ENCODE measurements around the gene TXNDC11.

Gene TXNDC11

DNA sequence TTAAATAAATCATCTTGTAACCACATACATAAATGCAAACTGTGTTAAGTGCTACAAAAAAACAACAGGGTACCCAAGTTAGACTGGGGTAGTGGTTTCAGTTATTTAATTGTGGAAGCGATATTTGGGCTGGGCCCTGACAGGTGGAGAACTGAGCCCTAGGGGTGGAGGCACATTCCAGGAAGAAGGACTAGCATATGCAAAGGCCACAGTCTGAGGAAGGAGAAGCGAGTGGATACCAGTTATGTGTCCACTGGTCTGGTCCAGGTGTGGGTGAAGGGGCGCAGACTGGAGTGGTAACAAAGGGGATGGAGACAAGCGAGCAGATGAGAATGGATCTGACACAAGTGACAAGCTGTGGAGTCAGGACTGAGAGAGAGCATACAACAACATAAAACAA is 22.9 kb downstream of the TXNDC11 start:
- no peak for DNase-seq

DNA sequence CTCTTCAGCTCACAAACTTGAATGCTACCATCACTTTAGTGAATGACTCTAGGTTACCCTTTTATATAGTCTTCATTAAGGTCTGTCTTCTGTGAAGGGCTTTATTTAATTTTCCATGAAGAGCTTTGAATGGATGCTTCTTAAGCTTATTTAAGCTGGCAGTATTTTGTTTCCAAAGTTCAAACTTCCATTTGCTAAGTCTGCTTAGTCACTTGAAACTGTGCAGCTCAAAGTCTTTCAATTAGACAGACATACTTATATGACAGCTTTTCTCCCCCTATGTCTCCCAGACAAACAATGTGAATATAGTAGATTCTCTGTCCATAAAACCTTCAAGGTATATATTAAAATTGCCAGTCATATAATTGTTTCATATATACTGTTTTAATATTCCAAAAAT is 23.5 kb downstream of the TXNDC11 start:
- no peak for DNase-seq

DNA sequence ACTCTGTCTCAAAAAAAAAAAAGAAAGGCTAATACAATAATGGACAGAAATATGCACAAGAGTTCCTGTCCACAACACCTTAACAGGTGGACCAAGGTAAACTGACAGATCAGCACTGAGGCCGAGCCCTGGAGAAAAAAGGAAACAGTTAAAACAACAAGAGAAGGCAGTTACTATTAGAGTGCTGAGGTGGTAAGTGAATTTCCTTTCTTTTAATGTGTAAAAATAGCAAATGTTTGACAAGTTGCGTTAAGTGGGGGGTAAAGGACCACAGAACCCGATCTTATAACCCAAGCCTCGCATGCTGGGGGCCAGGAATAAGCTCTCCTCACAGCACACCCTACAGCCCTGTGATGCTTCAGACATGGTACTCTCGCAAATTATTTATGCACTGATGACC is 24.8 kb downstream of the TXNDC11 start:
- DNase-seq = no peak

DNA sequence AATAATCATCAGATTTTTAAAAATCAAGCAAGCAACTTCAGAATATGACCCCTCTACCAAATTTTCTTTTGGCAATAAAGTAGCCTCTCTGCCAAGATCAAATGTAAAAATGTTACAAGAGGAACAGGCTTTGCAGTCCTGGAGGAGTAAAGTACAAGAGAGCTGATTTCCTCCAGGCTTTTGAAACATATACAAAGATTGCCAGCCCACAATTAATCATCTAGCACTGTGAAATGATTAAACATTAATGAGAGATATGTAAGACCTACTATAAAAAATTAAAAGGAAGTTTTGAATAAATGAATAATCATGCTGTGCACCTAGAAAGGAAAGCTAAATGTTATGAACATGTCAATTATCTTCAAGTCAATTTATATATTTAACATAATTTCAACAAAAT is 26.3 kb downstream of the TXNDC11 start:
- DNase-seq = no peak

DNA sequence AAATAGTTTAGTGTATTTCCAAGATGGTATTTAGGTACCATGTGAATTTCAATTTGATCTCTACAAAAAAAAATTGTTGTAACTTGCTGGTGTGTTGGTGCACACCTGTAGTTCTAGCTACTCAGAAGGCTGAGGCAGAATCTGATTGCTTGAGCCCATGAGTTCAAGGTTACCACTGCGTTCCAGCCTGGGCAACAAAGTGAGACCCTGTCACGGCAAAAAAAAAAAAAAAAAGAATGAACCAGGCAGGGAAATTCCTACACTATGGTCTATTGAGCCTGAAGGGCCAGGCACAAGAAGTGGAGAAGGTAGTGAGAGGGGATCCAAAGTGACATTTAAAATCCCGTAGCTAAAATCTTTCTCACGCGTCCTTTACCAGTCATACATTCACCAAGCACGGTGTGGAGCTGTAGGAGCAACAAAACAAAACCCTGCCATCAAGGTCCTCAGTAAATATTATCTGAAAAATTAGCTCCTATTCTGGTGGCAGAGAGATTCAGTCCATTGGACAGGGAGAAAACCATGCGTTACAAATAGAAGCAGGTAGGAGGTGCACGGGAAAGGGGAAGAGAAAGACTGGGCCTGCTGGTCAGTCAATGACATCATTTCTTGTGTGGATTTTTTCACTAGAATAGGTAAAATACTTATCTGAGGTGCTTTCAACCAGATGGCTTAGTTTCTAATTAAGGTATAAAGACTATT is 27.3 kb downstream of the TXNDC11 start:
- no peak for DNase-seq

DNA sequence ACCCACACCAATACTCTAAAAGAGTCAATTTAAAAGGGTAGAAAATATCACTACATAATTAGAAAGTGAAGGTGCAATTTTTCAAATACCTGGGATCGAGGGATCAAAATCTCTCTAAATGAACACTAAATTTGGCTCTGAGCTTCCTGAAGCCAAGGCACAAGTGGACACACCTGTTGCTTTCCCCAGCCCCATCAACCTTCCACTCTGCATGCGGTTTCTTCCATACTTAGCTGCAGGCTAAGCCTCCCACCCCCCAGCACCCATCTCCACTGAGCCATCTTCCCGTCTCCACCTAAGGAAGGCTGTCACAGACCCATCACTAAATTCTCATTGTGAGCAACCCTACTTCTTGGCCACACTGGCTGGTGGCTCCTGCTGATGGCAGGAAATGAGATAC is 30.5 kb downstream of the TXNDC11 start:
- no peak for DNase-seq

DNA sequence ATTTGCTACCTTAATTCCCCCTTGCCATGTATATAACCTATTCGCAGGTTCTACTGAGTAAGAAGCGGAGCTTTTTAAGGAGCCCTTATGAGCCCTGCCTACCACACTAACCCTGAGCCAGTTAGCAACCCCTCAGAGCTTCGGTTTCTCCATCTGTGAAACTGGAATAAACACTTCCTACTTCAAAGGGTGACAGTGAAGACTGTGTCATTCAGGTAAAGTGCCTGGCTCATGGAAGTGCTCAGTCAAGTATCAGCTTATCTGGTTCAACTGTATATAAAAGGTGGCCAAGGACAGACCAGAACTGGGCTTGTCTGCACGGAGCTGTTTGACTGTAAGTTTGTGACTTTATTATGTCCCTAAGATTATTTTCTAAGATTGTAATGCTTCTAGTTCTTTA is 31.0 kb downstream of the TXNDC11 start:
- no peak for DNase-seq

DNA sequence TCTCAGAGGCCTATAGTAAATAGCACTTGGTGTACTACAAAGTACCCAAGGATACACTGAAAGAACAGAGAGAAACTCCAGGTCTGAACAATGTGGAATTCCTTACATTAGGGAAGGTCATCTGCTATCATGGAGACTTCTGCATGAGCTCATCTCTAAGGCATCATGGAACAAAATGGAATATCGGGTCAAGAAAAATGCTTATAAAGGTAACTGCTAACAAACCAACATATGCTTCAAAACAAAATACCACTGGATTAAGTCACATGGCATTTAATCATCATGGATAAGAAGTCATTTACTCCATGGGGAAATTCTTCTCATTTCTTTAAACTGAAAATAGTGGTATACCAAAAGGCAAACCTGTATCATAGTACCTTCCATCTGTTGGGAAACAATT is 34.2 kb downstream of the TXNDC11 start:
- no peak for DNase-seq

DNA sequence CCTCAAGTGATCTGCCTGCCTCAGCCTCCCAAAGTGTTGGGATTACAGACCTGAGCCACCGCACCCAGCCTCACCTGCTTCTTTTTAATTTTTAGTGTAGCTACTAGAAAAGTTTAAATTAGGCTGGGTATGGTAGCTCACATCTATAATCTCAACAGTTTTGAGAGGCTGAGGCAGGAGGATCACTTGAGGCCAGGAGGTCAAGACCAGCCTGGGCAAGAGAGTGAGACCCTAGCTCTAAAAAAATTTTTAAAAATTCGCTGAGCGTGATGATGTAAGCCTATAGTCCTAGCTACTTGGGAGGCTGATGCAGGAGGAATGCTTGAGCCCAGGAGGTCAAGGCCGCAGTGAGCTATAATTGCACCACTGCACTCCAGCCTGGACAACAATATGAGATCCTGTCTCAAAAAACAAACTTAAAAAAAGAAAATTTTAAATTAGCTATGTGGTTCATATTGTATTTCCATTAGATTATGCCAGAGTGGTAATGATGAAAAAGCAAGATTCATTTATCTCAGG is 34.9 kb downstream of the TXNDC11 start:
- DNase-seq = no peak

DNA sequence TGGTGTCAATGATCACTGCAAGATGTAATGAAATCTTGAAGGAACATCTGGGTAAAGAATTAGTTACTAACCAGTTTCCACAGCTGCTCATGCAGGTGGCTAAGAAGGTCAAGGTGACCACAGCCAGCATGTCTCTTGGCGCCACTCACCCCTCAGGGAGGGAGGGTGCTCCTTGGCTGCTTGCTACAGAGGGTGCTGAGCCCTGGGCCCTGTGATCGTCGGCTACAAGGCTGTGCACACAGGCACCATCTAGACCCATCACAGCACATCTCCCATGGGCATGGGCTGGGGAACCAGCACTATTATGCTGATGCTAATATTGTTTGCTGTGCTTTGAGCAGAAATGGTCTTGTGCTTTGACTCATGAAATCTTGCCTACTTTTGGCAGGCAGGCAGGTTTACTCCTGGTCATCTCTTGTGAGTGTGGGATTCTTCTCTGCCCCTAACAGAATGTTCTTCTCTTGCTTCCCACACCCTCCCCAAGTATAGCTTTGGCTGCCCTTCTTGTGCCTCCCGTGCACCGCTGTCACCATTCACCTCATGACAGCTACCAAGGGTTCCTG is 36.4 kb downstream of the TXNDC11 start:
- DNase-seq = no peak

DNA sequence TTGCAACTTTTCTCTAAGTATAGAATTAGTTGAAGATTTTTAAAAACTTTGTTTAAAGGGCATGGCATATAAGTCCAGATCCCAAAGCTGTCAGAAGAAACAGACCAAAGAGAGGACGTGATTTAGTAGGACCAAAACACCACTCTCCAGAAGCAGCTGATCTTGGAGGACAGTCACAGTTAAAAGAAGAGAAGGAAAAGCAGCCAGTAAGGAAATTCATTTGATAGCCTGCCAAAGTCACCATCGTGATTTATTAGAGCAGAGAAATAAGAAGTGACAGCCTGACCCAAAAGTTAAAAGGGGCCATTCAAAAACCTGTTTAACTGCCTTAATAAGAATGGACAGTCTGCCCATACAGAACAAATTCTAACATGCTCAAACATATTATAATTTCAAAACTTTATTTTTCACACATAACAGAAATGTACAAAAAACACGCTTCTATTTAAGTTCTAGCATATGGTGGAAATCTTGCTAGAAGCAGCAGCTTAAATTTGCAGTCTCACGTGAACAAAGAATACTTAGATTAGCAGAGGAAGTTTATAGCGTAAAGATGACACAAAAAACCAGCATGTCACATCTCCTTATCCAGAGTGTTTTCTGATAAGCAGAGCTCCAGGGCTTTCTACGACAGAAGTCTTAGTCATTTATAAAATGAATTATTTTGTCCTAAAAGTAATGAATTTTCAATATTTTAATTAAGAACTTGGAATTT is 37.2 kb downstream of the TXNDC11 start:
- DNase-seq = no peak

DNA sequence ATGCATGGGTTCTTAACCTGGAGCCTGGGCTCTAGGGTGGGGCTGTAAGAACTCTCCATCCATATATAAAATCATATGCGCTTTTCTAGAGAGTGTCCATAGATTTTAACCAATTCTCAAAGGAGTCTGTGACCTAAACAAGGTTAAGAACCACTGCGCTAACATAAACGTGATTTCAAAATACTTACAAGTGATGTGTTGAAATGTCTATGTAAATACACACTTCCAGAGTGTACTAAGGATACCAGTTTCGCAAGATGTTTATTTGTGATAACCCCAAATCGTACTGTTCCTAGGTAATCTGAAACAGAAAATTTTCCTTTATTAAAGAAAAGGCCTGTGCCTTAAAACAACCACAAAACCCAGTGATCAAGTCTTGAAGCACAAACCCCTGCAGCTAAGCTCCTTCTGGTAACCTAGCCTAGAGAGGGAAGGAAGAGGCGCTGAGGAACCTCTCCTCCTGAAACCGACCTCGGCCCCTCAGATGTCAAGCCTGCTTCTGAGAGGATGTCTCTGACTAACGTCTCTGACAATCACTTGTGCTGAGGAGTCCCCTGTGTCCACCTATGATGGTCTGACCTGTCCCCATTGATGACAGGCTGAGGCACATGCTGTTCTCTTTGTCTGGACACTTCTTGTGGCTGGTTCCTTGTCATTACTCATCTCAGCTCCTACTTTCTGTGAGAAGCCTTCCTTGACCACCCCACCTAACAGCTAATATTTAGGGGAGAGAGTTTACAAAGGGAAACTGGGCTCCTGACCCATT is 42.2 kb downstream of the TXNDC11 start:
- DNase-seq = no peak

DNA sequence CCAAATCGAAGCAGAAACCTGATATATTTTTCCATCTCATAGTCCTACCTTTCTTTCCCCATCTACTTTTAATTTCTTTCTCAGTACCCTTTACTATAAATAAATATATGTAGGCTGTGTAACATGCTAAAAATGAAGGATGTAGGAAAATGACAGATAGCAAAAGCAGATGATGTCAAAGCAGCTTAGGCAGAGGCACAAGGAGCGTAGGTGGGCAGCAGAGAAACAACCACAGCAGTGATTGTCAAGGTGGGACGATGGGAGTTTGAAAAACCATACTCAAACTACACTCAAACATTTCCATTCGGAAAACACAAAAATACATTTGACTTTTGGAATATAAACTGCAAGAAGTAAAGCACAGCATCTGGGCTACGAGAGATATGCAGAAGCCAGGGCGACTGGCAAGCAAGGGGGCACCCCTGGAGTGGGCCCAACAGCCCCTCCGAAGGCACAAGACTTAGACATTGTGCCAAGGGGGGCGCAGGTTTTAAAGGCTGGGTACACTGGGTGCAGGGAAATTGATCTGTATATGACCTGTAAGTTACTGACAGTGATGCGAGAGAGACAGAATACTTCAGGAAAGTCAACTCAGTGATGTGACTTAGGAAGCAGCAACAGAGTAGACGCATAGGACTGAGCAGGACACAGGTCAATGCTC is 43.3 kb downstream of the TXNDC11 start:
- DNase-seq = no peak

DNA sequence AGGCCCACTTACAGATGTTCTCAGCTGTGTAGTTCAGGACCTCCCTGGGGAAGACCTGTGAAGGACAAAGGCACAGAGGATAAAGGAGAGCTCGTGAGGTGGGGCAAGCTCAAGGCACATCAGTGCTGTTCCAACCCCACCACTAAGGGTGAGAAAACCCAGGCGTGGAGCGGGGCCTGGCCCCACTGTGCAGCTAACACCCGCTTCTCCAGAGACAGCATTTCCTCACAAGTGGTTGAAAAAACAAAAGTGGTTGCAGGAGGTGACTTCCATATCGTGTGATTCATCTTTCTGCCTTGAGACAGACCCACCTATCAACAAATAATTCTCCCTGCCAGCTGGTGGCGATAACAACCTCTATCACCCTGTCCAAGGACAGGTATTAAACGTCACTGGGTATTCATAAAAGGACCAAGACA is 44.4 kb downstream of the TXNDC11 start:
- peak in 1 of 5 donors; percentile 33 for DNase-seq

DNA sequence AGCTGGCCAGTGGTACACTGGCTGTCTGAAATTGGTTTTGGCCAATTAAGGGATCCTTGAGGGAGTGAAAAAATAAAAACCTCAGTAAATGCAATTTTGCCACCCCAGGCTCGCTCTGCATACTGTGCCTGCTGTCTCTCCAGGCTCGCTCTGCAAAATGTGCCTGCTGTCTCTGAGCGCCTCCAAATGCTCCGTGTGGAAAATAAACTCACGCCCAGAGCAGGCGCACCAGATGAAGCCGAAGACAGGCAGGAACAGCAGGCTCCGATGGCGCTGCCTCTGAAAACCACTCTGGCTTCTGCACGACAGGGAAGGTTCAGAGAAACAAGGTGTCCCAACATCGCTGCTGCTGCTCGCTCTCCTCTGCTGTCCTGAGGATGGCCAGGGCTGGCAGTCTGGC is 45.3 kb downstream of the TXNDC11 start:
- DNase-seq = no peak

DNA sequence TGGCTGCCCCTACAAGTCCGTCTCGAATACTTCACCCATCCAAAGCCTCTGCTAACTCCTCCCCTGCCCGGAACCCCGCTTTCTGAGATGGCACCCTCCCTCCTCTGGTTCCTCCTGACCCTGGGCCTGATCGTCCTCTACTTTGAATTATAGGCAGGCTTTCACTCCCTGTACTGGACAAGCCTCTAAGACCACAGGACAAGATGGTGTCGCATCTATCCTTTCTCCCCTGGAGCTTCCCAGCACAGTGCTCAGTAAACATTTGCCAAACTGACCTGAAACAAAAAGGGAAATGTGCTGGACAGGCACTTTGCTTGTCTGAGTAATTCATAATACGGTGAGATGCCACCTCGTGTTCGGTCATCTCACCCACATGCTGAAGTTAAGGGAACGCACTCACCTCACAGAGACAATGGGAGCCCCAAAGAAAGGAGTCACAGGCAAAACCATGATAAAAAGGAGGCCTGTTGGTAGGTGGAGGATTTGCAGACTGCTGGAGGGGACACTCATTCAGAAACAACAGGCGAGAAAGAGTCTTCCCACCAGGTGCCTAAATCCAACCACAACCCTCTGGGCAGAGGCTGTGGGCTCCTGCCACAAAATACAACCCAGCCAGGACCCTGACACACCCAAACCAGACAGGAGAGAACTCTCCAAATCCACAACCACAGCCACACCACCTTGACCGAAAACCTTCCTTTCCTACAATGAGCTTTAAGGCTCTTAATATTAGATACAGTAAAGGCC is 46.2 kb downstream of the TXNDC11 start:
- no peak for DNase-seq

DNA sequence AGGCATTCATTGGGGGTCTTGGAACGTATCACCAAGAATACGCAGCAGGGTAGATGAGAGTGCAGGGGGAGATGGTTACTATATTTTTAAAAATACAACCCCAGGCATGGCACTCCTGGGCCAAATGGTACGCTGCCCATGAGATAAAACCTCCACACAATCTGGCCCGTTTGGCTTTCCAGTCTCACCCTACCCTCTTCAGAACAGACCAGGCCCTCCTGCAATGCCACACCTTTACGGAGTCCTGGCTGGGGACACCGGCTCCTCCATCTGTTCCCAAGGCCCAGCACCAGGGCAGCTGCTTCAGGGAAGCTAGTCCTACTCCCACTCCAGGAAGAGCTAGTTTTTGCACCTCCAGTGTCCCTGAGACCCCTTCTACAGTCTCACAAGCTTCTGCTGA is 50.0 kb downstream of the TXNDC11 start:
- DNase-seq = no peak

DNA sequence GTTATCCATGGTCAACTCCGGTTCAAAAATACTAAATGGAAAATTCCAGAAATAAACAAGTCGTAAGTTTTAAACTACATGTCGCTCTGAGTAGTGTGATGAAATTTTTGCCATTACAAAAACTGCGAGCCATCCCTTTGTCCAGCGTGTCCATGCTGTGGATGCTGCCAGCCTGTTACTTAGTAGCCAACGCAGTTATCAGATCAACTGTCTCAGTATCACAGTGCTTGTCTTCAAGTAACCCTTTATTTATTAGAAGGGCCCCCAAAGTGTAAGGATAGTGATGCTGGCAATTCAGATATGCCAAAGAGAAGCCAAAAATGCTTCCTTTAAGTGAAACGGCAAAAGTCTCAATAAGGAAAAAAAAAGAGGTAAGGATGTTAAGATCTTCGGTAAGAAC is 50.5 kb downstream of the TXNDC11 start:
- DNase-seq = no peak

DNA sequence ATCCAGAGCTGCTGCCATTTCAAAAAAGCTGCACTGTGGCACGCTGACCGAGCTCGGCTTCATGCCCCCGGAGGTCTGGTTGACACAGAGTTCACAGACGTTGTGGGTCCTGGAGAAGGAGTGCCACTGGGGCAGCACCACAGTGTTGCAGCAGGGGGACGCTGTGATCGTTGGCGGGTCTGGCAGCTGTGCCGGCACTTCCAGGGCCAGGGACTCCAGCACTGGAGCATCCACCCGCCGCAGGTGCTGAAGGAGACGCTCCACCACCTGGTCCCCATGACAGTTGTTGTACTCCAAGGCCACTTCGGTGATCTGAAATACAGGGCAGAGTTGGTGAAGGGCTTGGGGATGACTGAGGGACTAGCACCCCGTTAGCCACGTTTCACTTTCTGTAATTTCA is 50.9 kb downstream of the TXNDC11 start:
- DNase-seq = no peak

DNA sequence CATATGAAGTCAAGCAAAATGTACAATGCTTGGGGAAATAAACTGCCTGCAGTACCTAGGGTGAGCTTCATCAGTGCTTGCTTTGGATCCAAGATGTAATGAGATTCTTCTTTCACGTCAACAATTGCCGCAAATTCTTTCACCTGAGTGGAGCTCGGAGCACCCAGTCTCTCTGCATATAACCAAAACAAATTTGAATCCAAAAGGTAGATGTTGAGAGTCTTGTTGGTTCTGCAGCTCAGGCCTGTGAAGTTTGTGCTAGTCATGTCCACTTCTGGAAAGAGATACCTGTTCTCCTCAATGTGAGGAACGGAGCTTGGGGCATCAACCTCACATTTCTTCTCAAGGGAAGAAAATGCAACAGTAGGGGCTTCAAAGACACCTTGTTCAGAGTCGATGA is 51.4 kb downstream of the TXNDC11 start:
- DNase-seq = no peak

DNA sequence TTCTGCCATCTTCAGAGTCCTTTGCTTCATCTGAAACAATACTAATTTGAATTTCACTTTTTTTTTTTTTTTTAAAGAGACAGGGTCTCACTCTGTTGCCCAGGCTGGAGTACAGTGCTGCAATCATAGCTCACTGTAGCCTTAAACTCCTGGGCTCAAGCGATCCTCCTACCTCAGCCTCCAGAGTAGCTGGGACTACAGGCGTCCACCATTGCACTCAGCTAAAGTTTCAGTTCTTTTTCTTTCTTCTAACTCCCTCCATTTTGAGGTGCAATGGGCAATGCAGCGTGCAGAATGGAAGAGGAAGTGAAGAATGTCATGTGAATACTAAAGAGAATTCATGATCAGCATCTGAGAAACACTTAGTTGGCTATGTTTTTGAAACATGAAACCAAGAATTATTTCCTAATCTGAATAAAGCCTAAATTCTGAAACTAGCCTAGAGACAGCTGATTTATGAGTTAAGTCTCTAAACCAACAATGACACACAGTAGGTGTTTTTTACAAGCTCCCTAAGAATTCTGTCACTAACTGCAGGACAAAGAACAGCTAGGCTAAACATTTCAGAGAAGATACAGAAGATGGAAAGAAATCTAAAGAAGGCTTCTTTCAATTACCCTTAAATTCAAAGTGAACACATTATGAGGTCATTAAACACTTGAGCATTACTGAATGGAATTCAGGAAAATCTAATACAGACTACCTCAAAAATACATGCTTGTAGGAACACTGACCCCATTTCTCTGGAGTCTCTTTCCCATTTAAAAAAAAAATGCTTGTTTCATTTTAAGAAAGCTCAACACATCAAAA is 53.4 kb downstream of the TXNDC11 start:
- DNase-seq = no peak
